KOPT-K1 (cell line): ENCODE results near the gene DENND4C.

Experiments used
- H3K27ac ChIP-seq: fragments of 200-600 bp; sonication (generic); 2 replicates; pipeline ENCODE4 v1.5.1; 2016; ENCODE audit warnings: antibody characterized with exemption, mild to moderate bottlenecking, low read depth, low read length; ENCODE audit not compliant: poor library complexity, severe bottlenecking
- H3K36me3 ChIP-seq: fragments of 200-600 bp; sonication (generic); 2 replicates; pipeline ENCODE4 v1.5.1; 2017; ENCODE audit warnings: antibody characterized with exemption, mild to moderate bottlenecking, low read length, moderate library complexity; ENCODE audit not compliant: insufficient read depth
- H3K9me3 ChIP-seq: fragments of 200-600 bp; sonication (generic); 2 replicates; pipeline ENCODE4 v1.5.1; 2017; ENCODE audit warnings: antibody characterized with exemption, low read length, mild to moderate bottlenecking; ENCODE audit not compliant: insufficient read depth, poor library complexity, severe bottlenecking

The DENND4C gene

DNA sequence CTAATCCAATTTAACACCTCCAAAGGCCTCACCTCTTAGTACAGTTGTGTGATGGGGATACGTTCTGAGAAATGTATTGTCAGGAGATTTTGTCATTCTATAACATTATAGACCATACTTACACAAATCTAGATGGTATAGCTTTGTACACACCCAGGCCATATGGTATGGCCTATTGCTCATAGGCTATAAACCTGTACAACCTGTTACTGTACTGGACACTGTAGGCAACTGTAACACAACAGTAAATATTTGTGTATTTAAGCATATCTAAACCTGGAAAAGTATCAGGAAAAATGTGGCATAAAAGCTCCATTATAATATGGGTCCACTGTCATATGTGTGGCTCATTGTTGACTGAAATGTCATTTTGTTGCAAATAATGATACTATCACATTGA, 190.4 kb downstream of the DENND4C start:
- no peak overlapping the region for H3K27ac ChIP-seq
- no peaks in the 10 kb centered on the region for H3K9me3 ChIP-seq
- no peaks in the 10 kb centered on the region for H3K36me3 ChIP-seq
